ENCODE results near the gene FADS1. TPM values are rescaled to one million over a fixed set of nuclear protein-coding genes. Genes with fewer than 3 reads are reported as not detected.
A peak's percentile ranks its signal among the peaks of the same experiment; 100 is the strongest.

The FADS1 gene
- total and polyA plus RNA-seq, 2 of the 8 experiments (the other 6 are each of a cell fraction or from before 2014, with no cell fraction given): 115 to 141 TPM

DNA sequence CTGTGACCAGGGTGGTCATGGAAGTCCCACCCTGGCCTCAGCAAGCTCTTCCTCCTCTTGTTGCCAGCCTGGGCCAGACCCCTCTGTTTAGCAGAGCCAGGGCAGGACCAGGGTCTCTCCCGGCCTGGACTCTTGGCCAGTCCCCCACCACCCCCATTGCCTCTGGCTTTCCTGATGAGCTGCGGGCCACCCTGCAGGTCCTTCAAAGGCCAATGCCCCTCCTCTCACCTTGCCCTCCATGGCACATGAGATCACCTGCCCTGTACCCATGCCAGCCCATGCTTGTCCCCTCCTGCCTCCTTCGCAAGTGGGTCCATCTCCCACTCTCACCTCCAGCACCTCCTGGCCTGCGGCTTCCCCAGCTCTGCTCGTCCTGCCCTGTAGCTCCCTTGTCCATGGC, 21.7 kb upstream of the FADS1 start:
- Histone ChIP-seq H4K8ac (ENCODE audit: extremely low read depth, insufficient read depth, low read length) (peak overlapping the region; percentile 11; the same call in 1 of the 2 replicates), H2BK120ac (replicated peaks; ENCODE audit: low read depth, low read length) (no peak overlapping the region), H4K20me1 (replicated peaks in 1 of 2; ENCODE audit: control insufficient read depth in 1 of 2, insufficient read depth in 2 of 2, low read length in 2 of 2) (peaks cover 14 to 26% of the 10 kb centered on the region in 2 experiments), H4K5ac (ENCODE audit: insufficient read length, low read depth, low read length) (no peak overlapping the region), H3K4me2 (ENCODE audit: insufficient read depth in 1 of 2, low read depth in 2 of 2, low read length in 2 of 2) (no peak overlapping the region), H3K79me2 (ENCODE audit: control insufficient read depth in 1 of 2, insufficient read depth in 2 of 2, low read length in 2 of 2) (peaks cover 0 to 41% of the 10 kb centered on the region in 2 experiments; a peak in 2 of 4 replicates), H2BK15ac (ENCODE audit: low read length) (no peak overlapping the region), H3K4ac (replicated peaks; ENCODE audit: insufficient read length, low read depth, low read length) (no peak overlapping the region), H2BK20ac (ENCODE audit: low read length) (no peak overlapping the region), H3K9ac (replicated peaks in 1 of 4; ENCODE audit: extremely low read depth in 1 of 4, low read depth in 3 of 4, low read length in 3 of 4) (no peak overlapping the region), H2AFZ (ENCODE audit: low read length) (no peak overlapping the region), H3K23me2 (ENCODE audit: low read depth, low read length) (no peaks in the 10 kb centered on the region), H3K4me3 (ENCODE audit: extremely low read depth in 1 of 4, insufficient read depth in 2 of 4, low read depth in 3 of 4, low read length in 4 of 4) (no peak overlapping the region), H3K18ac (ENCODE audit: extremely low read depth, low read length) (no peak overlapping the region), H2AK5ac (ENCODE audit: low read depth, low read length) (no peak overlapping the region), H3K79me1 (ENCODE audit: low read depth, low read length) (peaks cover 14% of the 10 kb centered on the region; the same call in 1 of the 2 replicates), H3K23ac (ENCODE audit: insufficient read length) (no peak overlapping the region), H3K56ac (replicated peaks; ENCODE audit: insufficient read length, low read depth, low read length) (no peak overlapping the region), H3K27me3 (replicated peaks in 1 of 4; ENCODE audit: control insufficient read depth in 3 of 4, extremely low read depth in 1 of 4, insufficient read depth in 3 of 4, low read length in 3 of 4) (no peaks in the 10 kb centered on the region; a peak in 1 of 7 replicates), H3K36me3 (ENCODE audit: control insufficient read depth in 2 of 4, insufficient read depth in 4 of 4, low read length in 3 of 4) (peaks cover 32 to 63% (median 53%) of the 10 kb centered on the region in 4 experiments), H3K4me1 (replicated peaks in 1 of 4; ENCODE audit: control insufficient read depth in 3 of 4, insufficient read depth in 4 of 4, low read length in 3 of 4) (peaks cover 7 to 13% (median 10%) of the 10 kb centered on the region in 4 experiments), H2BK5ac (ENCODE audit: low read depth, low read length) (no peak overlapping the region), H3K27ac (ENCODE audit: low read depth, low read length) (no peak overlapping the region), H2BK12ac (ENCODE audit: low read depth, low read length) (no peak overlapping the region), H4K91ac (replicated peaks; ENCODE audit: insufficient read length, low read length) (no peak overlapping the region), H3K9me3 (ENCODE audit: insufficient read depth in 2 of 2, low read depth in 1 of 2, low read length in 1 of 2) (no peaks in the 10 kb centered on the region), H3K14ac (ENCODE audit: insufficient read length) (no peak overlapping the region)
- DNase-seq (ENCODE audit: low read depth in 1 of 2, low spot score in 2 of 2): no peak
- 93% methylated on average over 5 of the region's 5 CpGs; no CpG with 5 or more reads in 1 of the 2 experiments for WGBS, 2 experiments (ENCODE audit: extremely low coverage in 1 of 2, insufficient coverage in 1 of 2, insufficient read length in 1 of 2, insufficient replicate concordance in 2 of 2, low coverage in 1 of 2, low lambda C conversion rate in 2 of 2, missing lambda C conversion rate in 1 of 2)
- TF ChIP-seq KDM5A (IDR thresholded peaks at IDR 0.05; ENCODE audit: low read length) (no peak), TBP (IDR thresholded peaks at IDR 0.05; ENCODE audit: low read depth, low read length) (no peak), RNF2 (IDR thresholded peaks at IDR 0.05; ENCODE audit: borderline replicate concordance, low read depth, low read length, missing control alignments, poor library complexity, severe bottlenecking) (no peak), SP2 (IDR thresholded peaks at IDR 0.05; ENCODE audit: low read length) (no peak), POLR2A (IDR thresholded peaks at IDR 0.05; ENCODE audit: control extremely low read depth in 1 of 2, low read depth in 2 of 2, low read length in 2 of 2) (no peak), CHD2 (IDR thresholded peaks at IDR 0.05; ENCODE audit: low read length) (no peak)
- ChIA-PET CTCF (ENCODE audit: partially characterized antibody) (interaction anchor here (1.1 kb wide), 1 partner anchor 37 kb away, joined by 3 read pairs; no protein-coding TSS in a partner anchor), POLR2A (ENCODE audit: partially characterized antibody) (interaction anchor here (1.0 to 2.7 kb wide), 4 partner anchors 8 to 46 kb away, joined by 3 to 9 read pairs (median 5); partner anchors contain the start of genes FEN1 and TMEM258)
- no peak for FAIRE-seq
